Muscle layer of duodenum (tissue), 2 donors: ENCODE results near the gene TRIM66.
A peak's percentile ranks its signal among the peaks of the same experiment; 100 is the strongest.

Experiments used
- H3K27ac ChIP-seq: one replicate; pipeline ENCODE4 v1.7.0; 2013; ENCODE audit warnings: mild to moderate bottlenecking, low read length
- H3K27me3 ChIP-seq: one replicate; pipeline ENCODE4 v1.7.0; 2013; ENCODE audit warnings: low read depth, mild to moderate bottlenecking, control low read depth, low read length
- H3K36me3 ChIP-seq, 2 donors: one replicate each; pipeline ENCODE4 v1.7.0; 2013; ENCODE audit warnings: low read length in 2 of 2, control low read depth in 1 of 2, mild to moderate bottlenecking in 1 of 2; ENCODE audit not compliant: insufficient read depth in 2 of 2, control insufficient read depth in 1 of 2
- H3K4me1 ChIP-seq, 2 donors: one replicate each; pipeline ENCODE4 v1.7.0; 2013; ENCODE audit warnings: low read length in 2 of 2, mild to moderate bottlenecking in 2 of 2, control low read depth in 1 of 2, moderate library complexity in 1 of 2; ENCODE audit not compliant: insufficient read depth in 2 of 2, control insufficient read depth in 1 of 2
- H3K4me3 ChIP-seq, 2 donors: one replicate each; pipeline ENCODE4 v1.7.0; 2013; ENCODE audit warnings: low read length in 2 of 2, low read depth in 1 of 2, mild to moderate bottlenecking in 1 of 2
- H3K9me3 ChIP-seq, 2 donors: one replicate each; pipeline ENCODE4 v1.7.0; 2013; ENCODE audit warnings: low read length in 2 of 2, control low read depth in 1 of 2, mild to moderate bottlenecking in 1 of 2; ENCODE audit not compliant: control insufficient read depth in 1 of 2
- donor health status: healthy.

TRIM66 gene

GRCh38 chr11:8722809-8723208 lies 40.3 kb upstream of the TRIM66 start:
- Histone ChIP-seq H3K36me3 (peaks cover 11 to 16% of the 10 kb centered on the region in 2 donors), H3K27ac (peak overlapping the region; percentile 95), H3K27me3 (no peaks in the 10 kb centered on the region), H3K4me3 (no peak overlapping the region), H3K9me3 (no peaks in the 10 kb centered on the region), H3K4me1 (peaks cover 48 to 71% of the 10 kb centered on the region in 2 donors)

DNA sequence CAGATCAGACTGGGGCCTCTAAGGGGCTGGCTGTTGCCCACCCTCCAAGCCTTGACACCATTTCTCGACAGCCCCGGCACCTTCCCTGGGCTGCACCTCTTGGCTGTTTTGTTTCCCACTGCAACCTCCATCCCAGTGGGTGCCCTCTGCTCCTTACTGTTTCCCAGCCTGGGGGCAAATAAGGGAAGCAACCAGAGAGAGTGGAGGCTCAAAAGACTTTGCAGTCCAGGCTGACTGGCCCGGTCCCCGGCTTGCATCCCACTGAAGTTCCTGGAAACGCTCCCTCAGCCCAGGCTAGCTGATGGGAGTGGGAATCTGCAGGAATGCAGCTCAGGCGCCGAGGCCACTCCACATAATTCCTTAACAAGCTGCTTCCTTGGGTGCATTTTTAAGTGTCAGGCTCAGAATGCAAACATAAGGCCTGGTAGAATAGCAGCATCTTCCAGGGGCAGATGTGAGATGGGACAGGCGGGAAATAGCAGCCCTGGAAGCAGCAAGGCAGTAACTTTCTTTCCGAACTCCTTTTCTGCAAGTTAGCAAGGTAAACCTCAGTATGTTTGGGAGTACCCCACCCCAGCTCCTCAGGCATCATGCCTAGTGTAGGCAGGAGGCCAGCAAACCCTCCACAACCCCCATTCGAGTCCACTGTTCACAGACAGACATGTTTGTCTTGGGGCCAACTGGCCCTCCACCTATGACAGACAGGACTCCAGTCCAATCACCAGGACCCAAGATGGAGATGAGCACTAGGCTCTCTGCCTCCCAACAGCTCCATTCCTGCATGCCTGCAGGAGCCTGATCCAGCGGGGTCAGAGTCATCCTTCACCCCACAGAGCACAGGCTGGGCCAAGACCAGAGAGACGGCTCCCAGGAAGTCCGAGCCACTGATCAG lies 39.4 kb upstream of the TRIM66 start:
- Histone ChIP-seq H3K36me3 (peaks cover 16 to 21% of the 10 kb centered on the region in 2 donors), H3K27ac (peak overlapping the region; percentile 95), H3K4me3 (peak overlapping the region in 1 of 2 donors; percentile 15), H3K27me3 (no peaks in the 10 kb centered on the region), H3K4me1 (peaks cover 53 to 73% of the 10 kb centered on the region in 2 donors), H3K9me3 (no peaks in the 10 kb centered on the region)

DNA sequence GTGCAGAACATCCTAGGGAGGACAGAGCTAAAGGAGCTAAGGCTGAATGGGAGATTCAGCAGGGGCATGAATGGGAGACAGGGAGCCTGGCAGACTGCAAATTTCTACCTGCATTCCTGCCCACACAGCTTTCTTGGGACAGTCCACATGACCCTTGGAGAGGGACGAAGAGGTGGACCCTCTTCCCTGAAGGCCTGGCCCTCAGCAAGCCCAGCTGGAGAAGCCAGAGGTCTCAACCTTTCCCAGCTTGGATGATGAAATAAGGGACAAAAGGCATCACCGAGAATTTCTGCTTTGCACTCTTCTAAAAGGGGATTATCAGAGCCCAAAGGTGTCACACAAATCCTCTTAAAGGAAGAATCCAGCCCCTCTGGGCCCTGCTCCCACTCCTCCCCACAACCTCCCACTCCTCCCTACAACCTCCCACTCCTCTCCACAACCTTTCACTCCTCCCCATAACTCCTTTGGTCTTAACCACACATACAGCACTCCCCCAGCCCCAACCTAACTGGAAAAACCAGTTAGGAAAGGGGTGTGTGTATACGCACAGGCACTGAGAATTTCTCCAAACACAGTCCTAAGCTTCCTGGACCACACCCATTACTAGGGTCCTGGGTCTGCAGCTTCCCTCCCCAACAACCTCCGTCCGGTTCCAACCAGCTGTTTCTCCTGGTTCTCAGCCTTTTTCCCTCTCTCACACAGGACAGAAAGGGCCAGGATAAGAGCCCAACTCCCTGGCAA lies 38.6 kb upstream of the TRIM66 start:
- Histone ChIP-seq H3K9me3 (no peaks in the 10 kb centered on the region), H3K27me3 (no peaks in the 10 kb centered on the region), H3K4me3 (peak overlapping the region in 1 of 2 donors; percentile 15), H3K4me1 (peaks cover 53 to 77% of the 10 kb centered on the region in 2 donors), H3K27ac (peak overlapping the region; percentile 95), H3K36me3 (peaks cover 14 to 18% of the 10 kb centered on the region in 2 donors)

GRCh38 chr11:8720352-8720751 lies 37.9 kb upstream of the TRIM66 start:
- peak overlapping the region; percentile 95 for H3K27ac ChIP-seq
- no peaks in the 10 kb centered on the region for H3K9me3 ChIP-seq
- H3K27me3 ChIP-seq = no peaks in the 10 kb centered on the region
- peaks cover 53 to 81% of the 10 kb centered on the region in 2 donors for H3K4me1 ChIP-seq
- peaks cover 12 to 13% of the 10 kb centered on the region in 2 donors for H3K36me3 ChIP-seq
- peak overlapping the region in 1 of 2 donors; percentile 15 for H3K4me3 ChIP-seq

- H3K4me1 ChIP-seq = peaks cover 53 to 87% of the 10 kb centered on the region in 2 donors
These were observed 37.3 kb upstream of the TRIM66 start for GRCh38 chr11:8719721-8720120.

DNA sequence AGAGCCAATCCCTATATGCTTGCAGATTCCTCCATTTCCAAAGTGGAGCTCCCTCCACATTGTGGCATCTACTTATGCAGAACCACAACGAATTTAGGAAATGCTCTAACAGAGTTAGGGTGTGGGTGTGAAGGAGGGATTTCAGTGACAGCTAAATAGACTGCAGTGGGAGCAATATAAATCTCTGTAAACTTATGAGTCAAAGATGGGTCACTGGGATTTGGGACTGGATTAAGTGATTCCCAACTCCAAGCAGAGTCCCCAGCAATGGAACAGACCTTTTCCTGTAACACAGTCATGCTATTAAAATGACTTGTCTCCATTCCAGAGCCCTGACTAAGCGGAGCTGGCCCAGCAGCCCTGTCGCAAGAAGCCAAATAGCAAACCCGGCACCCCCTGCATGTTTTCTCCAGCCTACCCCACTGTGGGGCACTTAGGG lies 36.8 kb upstream of the TRIM66 start:
- Histone ChIP-seq H3K27ac (peak overlapping the region; percentile 95), H3K27me3 (no peaks in the 10 kb centered on the region), H3K36me3 (peaks cover 8 to 18% of the 10 kb centered on the region in 2 donors), H3K4me3 (peak overlapping the region in 1 of 2 donors; percentile 44), H3K4me1 (peaks cover 53 to 89% of the 10 kb centered on the region in 2 donors), H3K9me3 (no peaks in the 10 kb centered on the region)

More at GRCh38 chr11:8719721-8720120, 37.3 kb upstream of the TRIM66 start:
- Histone ChIP-seq H3K27me3 (no peaks in the 10 kb centered on the region), H3K4me3 (peak overlapping the region in 1 of 2 donors; percentile 15), H3K36me3 (peaks cover 9 to 16% of the 10 kb centered on the region in 2 donors), H3K9me3 (no peaks in the 10 kb centered on the region), H3K27ac (peak overlapping the region; percentile 95)

DNA sequence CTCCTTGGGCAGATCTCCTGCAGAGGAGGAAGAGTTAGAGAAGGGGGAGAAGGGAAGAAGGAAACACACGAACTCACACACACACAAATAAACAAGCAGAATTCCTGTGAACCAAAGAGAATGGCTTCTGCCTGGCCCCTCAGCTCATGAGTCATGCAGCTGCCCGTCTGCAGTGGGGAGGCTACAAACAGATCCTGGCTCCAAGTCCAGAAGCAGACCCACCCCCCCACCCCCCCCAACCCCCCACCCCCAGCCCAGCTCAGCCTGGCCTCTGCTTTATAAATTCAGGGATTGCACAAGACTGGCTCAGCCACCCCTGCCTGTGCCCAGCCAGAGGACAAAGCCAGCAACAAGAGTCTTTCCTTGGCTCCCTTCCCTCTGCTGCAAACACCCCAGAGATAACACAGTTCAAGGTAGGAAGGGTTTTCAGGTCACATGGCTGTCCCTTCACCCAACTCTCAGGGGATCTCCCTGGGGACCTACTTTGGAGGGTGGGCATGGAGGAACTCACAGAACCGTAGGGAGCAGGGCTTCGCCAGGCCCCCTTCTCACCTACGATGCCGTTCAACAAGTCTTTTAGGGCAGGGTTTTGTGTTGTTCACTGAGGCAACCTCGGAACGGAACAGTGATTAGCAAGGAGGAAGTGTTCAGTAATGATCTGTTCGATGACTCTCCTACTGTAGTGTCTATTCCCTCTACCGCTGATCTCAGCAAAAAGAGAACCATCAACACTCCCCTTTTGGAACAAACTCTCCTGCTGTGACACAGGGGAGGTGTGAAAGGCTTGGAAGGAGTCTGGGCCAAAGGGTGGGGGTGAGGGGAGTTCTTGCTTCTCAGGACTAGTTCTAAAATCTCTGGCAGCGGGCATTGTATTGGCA lies 35.6 kb upstream of the TRIM66 start:
- H3K4me3 ChIP-seq = peak overlapping the region; percentile 38 to 44
- peaks cover 9 to 26% of the 10 kb centered on the region in 2 donors for H3K36me3 ChIP-seq

DNA sequence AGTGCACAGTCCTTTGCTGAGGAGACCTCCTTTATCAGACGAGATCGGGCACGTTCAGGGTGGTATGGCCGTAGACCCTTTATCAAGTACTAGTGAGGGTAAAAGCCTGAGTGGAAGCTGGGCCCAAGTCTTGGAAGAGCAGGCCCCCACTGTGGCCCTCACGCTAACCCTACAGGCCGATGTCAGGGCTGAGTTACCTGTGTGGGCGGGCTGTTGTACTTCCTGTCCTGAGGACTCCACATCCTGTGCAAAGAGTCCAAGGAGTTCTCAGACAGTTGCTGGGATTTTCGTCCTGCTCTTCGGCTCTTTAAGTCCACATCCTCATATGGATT lies 35.0 kb upstream of the TRIM66 start:
- peaks cover 9 to 32% of the 10 kb centered on the region in 2 donors for H3K36me3 ChIP-seq
- no peak overlapping the region for H3K4me3 ChIP-seq
- no peaks in the 10 kb centered on the region for H3K27me3 ChIP-seq
- H3K4me1 ChIP-seq = peaks cover 45 to 76% of the 10 kb centered on the region in 2 donors
- H3K27ac ChIP-seq = peak overlapping the region; percentile 70
- H3K9me3 ChIP-seq = no peaks in the 10 kb centered on the region

More for the DNA sequence above, 35.6 kb upstream of the TRIM66 start:
- H3K9me3 ChIP-seq = no peaks in the 10 kb centered on the region
- peak overlapping the region; percentile 95 for H3K27ac ChIP-seq
- peaks cover 51 to 82% of the 10 kb centered on the region in 2 donors for H3K4me1 ChIP-seq
- H3K27me3 ChIP-seq = no peaks in the 10 kb centered on the region

DNA sequence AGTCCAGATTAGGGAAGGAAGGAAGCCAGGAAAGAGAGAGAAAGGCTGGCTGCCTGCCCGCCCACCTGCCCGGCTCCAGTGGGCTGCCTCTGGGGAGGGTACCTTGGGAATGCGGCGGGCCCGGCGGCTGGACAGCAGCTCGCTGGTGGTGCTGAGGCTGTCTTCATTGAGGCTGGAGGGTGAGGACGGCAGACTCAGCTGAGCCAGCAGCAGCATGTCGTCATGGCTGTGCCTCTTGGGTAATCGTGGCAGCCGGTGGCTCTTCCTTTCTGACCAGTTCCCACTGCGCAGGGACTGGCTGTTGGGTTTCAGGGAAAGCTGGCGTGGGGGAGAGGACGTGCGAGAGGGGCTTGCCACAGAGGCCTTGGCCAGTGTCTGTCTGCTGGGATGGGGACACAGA lies 33.0 kb upstream of the TRIM66 start:
- peaks cover 17 to 38% of the 10 kb centered on the region in 2 donors for H3K36me3 ChIP-seq
- H3K27ac ChIP-seq = no peak overlapping the region
- H3K27me3 ChIP-seq = no peaks in the 10 kb centered on the region
- peaks cover 26 to 56% of the 10 kb centered on the region in 2 donors for H3K4me1 ChIP-seq
- no peaks in the 10 kb centered on the region for H3K9me3 ChIP-seq
- H3K4me3 ChIP-seq = peak overlapping the region in 1 of 2 donors; percentile 4

- H3K36me3 ChIP-seq = peaks cover 24 to 38% of the 10 kb centered on the region in 2 donors
- no peak overlapping the region for H3K27ac ChIP-seq
- H3K4me3 ChIP-seq = no peak overlapping the region
- H3K27me3 ChIP-seq = no peaks in the 10 kb centered on the region
- H3K9me3 ChIP-seq = no peaks in the 10 kb centered on the region
- peaks cover 20 to 49% of the 10 kb centered on the region in 2 donors for H3K4me1 ChIP-seq
These were observed 32.3 kb upstream of the TRIM66 start for GRCh38 chr11:8714622-8715225.
